Measurements from ENCODE around the gene CTXN1.

Gene CTXN1

GRCh38 chr19:7953576-7953975 lies 27.6 kb upstream of the CTXN1 start:
- no peaks in the 10 kb centered on the region for H3K79me2 ChIP-seq (ENCODE audit: insufficient read depth, low read length)
- H3K27me3 ChIP-seq (ENCODE audit: insufficient read depth, low read length, poor library complexity, severe bottlenecking): no peaks in the 10 kb centered on the region
- H3K4me1 ChIP-seq (ENCODE audit: insufficient read depth, low read length, poor library complexity, severe bottlenecking): peaks cover 4% of the 10 kb centered on the region
- no peaks in the 10 kb centered on the region for H3K9me2 ChIP-seq (replicated peaks; ENCODE audit: low read depth, low read length)
- no peak overlapping the region for H3K9ac ChIP-seq (ENCODE audit: low read depth, low read length, poor library complexity, severe bottlenecking)
- no peaks in the 10 kb centered on the region for H3K9me3 ChIP-seq (ENCODE audit: insufficient read depth, low read depth, low read length)
- H2AFZ ChIP-seq (ENCODE audit: low read length): no peak overlapping the region
- peaks cover 9% of the 10 kb centered on the region; the same call in 1 of the 2 replicates for H3K36me3 ChIP-seq (ENCODE audit: insufficient read depth, low read length)
- H3K4me2 ChIP-seq (ENCODE audit: low read depth, low read length, poor library complexity, severe bottlenecking): no peak overlapping the region
- no peaks in the 10 kb centered on the region for H4K20me1 ChIP-seq (ENCODE audit: insufficient read depth, low read length, poor library complexity, severe bottlenecking)
- H3K4me3 ChIP-seq (ENCODE audit: low read length, poor library complexity, severe bottlenecking): no peak overlapping the region
- TF ChIP-seq EZH2phosphoT487 (IDR thresholded peaks at IDR 0.05; ENCODE audit: borderline replicate concordance) (no peak), CTCF (conservative IDR thresholded peaks at IDR 0.05; ENCODE audit: low read length) (no peak)
- no peaks in the 10 kb centered on the region for H3F3A ChIP-seq (ENCODE audit: low read depth)

DNA sequence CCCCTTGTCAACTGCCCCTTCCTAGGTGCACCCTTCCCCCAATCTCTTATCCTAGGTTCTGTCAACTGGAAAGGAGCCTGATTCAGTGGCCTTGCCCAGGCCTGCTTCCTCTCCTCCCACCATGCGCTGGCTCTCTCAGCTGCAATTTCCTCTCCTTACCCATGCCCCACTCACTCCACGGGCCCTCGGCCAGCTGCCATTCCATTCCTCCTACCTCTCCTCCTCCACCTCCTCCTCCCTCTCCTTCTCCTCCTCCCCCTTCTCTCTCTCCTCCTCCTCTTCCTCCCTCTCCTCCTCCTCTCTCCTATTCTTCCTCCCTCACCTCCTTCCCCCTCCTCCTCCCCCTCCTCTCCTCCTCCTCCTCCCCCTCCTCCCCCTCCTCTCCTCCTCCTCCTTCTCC lies 27.1 kb upstream of the CTXN1 start:
- Histone ChIP-seq H3K4me3 (ENCODE audit: low read length, poor library complexity, severe bottlenecking) (no peak overlapping the region), H3K9me3 (ENCODE audit: insufficient read depth, low read depth, low read length) (no peaks in the 10 kb centered on the region), H3K9ac (ENCODE audit: low read depth, low read length, poor library complexity, severe bottlenecking) (no peak overlapping the region), H3K79me2 (ENCODE audit: insufficient read depth, low read length) (no peaks in the 10 kb centered on the region), H3K4me2 (ENCODE audit: low read depth, low read length, poor library complexity, severe bottlenecking) (no peak overlapping the region), H2AFZ (ENCODE audit: low read length) (no peak overlapping the region), H3K27me3 (ENCODE audit: insufficient read depth, low read length, poor library complexity, severe bottlenecking) (no peaks in the 10 kb centered on the region), H3K36me3 (ENCODE audit: insufficient read depth, low read length) (peaks cover 5% of the 10 kb centered on the region; the same call in 1 of the 2 replicates), H3K4me1 (ENCODE audit: insufficient read depth, low read length, poor library complexity, severe bottlenecking) (peaks cover 4% of the 10 kb centered on the region), H3F3A (ENCODE audit: low read depth) (no peaks in the 10 kb centered on the region), H4K20me1 (ENCODE audit: insufficient read depth, low read length, poor library complexity, severe bottlenecking) (no peaks in the 10 kb centered on the region), H3K9me2 (replicated peaks; ENCODE audit: low read depth, low read length) (no peaks in the 10 kb centered on the region)
- no peak for TF ChIP-seq EZH2phosphoT487 (IDR thresholded peaks at IDR 0.05; ENCODE audit: borderline replicate concordance)
- no peak for TF ChIP-seq CTCF (conservative IDR thresholded peaks at IDR 0.05; ENCODE audit: low read length)

DNA sequence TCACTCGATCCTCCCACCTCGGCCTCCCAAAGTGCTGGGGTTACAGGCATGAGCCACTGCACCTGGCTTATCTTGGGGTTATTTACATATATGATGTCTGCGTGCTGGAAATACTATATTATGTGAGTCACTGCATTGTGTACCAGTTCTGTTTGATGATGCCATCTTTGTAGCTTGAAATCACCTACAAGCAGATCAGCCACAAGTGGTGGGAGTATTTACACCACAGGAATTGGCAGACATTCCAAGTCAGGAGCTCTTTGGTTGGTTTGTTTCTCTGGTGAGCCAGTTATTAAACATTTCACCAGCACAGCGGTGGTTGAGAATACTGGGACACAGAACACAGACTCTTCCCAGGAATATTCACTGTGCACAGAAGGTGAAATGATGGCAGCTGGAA lies 22.0 kb upstream of the CTXN1 start:
- Histone ChIP-seq H3K4me2 (ENCODE audit: low read depth, low read length, poor library complexity, severe bottlenecking) (no peak overlapping the region), H3K79me2 (ENCODE audit: insufficient read depth, low read length) (peaks cover 4% of the 10 kb centered on the region), H3F3A (ENCODE audit: low read depth) (no peaks in the 10 kb centered on the region), H3K36me3 (ENCODE audit: insufficient read depth, low read length) (no peaks in the 10 kb centered on the region), H3K4me3 (ENCODE audit: low read length, poor library complexity, severe bottlenecking) (no peak overlapping the region), H3K9me3 (ENCODE audit: insufficient read depth, low read depth, low read length) (no peaks in the 10 kb centered on the region), H3K9ac (ENCODE audit: low read depth, low read length, poor library complexity, severe bottlenecking) (no peak overlapping the region), H4K20me1 (ENCODE audit: insufficient read depth, low read length, poor library complexity, severe bottlenecking) (no peaks in the 10 kb centered on the region), H2AFZ (ENCODE audit: low read length) (no peak overlapping the region), H3K9me2 (replicated peaks; ENCODE audit: low read depth, low read length) (no peaks in the 10 kb centered on the region), H3K27me3 (ENCODE audit: insufficient read depth, low read length, poor library complexity, severe bottlenecking) (no peaks in the 10 kb centered on the region), H3K4me1 (ENCODE audit: insufficient read depth, low read length, poor library complexity, severe bottlenecking) (peaks cover 9% of the 10 kb centered on the region)
- no peak for TF ChIP-seq EZH2phosphoT487 (IDR thresholded peaks at IDR 0.05; ENCODE audit: borderline replicate concordance)
- no peak for TF ChIP-seq CTCF (conservative IDR thresholded peaks at IDR 0.05; ENCODE audit: low read length)

Data from Loucy (cell line).